Stimulated activated CD4-positive, alpha-beta T cell treated with anti-CD3 and anti-CD28 coated beads, Interleukin-15, amount 100 ng/mL, for 24 hours (primary cell): ENCODE results near the gene GPR68.
A peak's percentile ranks its signal among the peaks of the same experiment; 100 is the strongest.
"Not testable (repeated sequence)": the region's sequence is repeated elsewhere in the genome, so short reads cannot be mapped to it uniquely, and the experiment has no call there.

Experiments used
- DNase-seq: peaks from one replicate; pipeline ENCODE4 v3.0.0-alpha.2; 2020

The GPR68 gene

DNA sequence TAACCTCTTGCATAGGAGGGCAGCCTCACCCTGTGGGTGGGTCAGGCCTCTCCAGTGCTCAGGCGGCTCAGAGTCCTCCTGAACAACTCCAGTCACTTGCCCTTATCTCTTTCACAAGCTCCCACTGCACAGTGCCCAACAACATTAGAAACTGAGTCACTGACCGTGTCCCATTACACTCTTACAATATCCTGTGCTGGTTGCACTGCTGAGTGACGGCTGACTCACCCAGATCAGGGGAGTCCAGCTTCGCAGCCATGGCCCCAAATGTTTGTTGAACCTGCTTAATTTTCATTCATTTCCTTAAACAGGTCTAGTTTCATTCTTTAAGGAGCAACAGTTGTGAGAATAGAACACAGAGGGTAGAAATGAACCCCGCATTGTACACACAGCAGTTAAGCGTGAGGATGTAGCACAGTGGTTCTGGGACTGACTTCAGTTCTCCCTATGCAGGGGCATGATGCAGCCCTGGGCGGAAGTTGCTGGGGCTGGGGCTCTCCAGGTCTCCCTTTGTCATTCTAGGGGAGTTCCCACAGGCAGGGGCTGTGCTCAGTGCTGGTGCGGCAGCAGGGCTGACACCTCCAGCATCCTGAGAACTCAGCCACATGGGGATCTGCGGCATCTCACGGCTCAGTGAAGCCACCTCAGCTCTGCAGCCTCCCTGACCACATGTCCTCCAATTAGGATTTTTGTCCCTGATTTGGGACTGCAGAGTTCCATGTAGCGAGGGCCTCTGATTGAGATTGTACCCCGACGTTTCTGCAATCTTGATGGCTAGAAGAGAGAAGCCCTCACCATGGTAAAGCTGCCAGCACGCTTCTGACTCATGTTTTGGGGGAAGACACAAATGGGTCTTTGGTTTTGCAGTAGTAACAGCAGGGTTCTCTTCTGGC is 16.1 kb downstream of the GPR68 start:
- DNase-seq: peak; percentile 92

DNA sequence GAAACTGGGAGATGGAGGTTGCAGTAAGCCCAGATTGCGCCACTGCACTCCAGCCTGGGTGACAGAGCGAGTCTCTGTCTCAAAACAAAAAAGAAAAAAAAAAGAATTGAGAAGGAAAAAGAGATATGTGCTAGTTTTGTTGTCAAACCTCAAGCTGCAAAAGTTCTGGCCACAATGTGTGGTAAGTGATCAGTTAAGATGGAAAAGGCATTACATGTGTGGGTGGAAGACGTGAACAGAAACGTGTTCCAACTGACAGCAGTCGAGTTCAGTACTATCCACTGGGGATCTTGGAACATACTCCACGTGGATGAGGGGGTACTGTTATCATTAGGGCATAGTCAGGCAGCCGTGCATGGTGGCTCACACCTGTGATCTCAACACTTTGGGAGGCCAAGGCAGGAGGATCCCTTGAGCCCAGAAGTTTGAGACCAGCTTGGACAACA is 17.3 kb downstream of the GPR68 start:
- DNase-seq: peak; percentile 53

DNA sequence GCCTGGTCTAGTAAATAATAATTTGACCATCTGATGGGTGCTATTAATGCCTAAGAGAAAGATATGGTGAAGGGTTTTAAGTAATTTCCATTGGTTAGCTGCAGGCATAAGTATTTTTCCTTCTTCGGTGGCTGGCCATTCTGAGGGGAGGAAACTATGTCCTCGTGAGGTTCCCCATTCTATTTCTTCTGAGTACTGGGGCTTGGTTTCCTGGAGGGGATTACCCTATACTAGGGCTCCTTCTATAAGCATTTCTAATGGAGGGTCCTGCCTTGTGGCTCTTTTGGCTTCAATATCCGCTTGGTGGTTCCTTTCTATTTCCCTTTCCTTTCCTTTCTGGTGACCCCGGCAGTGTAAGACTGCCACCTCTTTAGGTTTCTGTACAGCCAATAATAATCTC is 18.1 kb downstream of the GPR68 start:
- not testable (repeated sequence) for DNase-seq

DNA sequence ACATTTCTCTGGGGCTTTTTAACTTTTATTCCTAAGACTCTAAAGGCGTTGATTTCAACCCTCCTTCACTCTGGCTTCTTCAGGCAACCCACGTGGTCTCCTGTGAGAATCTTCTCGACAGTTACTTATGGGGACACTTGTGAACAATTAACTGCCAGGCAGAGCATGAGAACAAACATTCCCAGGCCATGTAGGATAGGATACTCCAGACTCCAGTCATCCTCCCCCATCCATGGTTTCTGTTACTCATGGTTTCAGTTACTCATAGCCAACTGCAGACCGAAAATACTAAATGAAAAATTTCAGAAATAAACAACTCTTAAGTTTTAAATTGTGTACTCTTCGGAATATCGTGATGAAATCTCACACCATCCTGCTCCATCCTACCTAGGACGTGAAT is 19.5 kb downstream of the GPR68 start:
- no peak for DNase-seq

DNA sequence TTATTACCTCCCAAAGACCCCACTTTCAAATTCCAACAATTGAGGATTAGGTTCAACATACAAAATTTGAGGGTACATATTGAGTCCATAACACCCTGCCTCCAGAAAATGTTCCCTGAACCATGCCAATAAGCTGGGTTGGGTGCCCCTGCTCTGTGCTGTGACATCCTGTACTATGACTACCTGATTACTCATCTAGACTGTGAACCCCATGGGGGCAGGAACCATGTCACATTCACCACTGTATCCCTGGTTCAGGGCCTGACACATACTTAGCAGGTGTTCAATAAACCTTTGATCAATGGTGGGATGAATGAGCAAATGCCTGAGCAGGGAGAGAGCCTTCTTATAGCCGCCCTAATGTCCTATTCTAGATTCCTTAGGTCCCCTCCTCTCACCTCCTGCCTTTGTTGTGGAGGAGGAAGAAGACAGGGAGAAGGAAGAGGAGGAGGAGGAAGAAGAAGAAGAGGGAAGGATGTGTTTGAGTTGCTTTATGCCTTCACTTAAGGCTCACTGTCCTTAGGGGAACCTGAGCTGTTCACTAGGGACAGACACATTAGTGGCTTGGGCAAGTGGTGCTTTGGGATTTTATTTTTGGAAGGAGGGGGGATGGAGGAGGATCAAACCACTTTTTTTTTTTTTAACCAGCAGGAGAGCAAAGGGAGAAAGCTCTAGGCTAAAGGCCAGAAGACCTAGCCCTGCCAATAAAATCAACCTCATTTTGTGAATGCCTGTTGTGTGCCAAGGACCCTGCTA is 21.3 kb downstream of the GPR68 start:
- peak; percentile 64 for DNase-seq

DNA sequence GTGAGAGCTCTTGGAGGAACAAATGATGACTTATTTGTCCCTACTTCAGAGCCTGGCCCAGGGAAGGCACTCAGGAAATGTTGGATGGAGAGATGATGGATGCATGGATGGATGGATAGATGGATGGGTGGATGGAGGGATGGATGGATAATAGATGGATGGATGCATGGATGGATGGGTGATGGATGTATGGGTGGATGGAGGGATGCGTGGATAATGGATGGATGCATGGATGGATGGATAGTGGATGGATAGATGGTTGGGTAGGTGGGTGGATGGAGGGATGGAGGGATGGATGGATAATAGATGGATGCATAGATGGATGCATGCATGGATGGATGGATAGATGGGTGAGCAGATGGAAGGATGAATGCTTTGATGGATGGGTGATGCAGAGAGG is 23.2 kb downstream of the GPR68 start:
- no peak for DNase-seq

DNA sequence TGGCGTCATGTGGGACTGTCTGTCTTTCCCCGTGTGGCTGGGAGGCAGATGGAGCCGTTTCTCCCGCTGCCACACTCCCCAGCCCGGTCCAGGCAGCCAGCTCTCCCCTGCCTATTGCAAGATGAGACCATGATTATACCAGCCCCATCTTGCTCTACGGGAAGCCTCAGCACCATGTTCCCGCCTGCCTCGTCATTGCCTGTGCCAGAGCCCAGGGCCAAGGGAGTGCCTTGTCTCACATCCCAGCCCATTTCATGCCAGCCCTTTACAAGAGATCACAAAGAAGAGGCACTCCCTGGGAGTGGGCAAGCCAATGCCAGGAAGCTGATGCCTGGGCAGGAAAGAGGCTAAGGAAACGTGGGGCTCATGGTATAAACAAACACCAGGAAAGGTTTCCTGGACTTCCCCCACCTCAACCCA is 23.9 kb downstream of the GPR68 start:
- DNase-seq: no peak

DNA sequence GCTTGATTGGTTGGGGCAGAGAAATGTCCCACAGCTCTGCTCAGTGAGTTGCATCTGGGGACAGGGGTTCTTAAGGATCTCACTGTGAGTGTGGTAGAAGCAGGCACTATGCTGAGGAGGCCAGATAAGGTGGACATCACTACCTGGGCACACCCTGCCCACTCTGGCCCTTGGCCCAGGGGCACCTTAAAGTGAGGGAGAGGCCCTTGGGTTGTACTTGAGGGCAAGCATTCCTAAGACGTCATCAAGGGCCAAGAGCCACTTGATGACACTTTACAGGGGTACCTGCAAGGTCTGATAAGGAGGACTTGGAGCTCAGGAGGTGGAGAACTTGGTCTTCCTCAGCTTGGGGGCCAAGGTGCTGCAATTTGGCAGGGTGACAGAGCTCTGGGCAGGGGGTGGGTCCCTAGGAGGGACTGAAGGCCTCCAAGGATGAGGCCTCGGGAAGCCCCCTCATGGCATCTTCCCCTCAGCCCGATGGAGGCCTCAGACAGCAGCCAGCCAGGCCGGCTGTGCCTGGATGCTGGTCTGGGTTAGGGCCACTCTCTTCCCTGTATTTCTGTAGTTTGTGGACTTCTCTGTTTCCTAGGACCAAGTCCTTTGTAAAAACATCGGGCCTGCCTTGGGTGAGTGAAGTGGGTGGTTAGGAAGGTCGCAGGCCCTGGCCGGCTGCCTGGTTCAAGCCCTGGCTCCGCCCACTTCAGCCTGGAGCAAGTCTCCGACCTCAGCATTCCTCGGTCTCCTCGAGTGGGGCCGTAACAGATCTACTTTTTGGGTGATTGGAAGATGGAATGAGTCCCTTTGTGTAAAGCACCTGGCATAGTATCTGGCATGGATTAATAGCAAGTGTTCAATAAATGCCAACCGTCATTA is 24.8 kb downstream of the GPR68 start:
- DNase-seq: no peak

DNA sequence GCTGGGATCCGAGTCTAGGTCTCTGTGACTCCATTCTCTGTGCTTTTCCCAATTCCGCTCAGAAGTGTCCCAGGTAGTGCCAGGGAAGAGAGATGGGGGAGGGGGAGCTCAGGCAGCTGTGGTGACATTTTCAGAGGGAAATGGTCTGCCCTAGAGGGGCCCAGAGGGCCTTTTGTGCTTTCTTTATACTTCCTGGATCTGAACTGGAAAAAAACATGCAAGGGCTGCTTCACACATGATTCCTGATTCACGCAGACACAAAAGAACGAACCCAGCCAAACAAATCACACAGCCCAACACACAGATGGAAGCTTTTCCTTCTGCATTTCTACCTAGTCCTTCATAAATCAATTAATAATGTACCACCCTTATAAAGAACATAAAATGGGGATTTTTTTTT is 26.5 kb downstream of the GPR68 start:
- no peak for DNase-seq

DNA sequence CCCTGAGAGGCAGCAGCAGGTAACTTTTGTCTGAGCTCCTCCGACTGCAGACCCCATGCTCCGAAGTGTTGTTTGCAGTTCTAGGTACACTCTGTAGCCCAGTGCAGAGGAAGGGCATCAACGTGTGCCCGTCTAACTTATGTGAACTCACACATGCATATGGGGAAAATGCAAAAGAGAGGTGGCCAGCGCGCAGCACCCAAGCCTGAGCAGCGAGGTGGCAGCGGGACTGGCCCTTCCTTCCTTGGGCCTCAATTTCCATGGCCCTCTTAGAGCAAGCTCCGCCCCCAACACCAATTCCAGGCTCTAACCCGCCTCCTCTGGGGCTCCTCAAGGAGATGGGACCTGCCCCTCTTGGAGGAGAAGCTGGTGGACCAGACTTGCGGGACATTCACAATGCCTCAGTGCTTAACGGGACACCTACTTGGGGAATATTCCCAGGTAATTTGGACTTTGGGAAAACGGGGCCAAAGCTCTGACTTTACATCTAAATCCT is 27.7 kb downstream of the GPR68 start:
- DNase-seq: no peak

DNA sequence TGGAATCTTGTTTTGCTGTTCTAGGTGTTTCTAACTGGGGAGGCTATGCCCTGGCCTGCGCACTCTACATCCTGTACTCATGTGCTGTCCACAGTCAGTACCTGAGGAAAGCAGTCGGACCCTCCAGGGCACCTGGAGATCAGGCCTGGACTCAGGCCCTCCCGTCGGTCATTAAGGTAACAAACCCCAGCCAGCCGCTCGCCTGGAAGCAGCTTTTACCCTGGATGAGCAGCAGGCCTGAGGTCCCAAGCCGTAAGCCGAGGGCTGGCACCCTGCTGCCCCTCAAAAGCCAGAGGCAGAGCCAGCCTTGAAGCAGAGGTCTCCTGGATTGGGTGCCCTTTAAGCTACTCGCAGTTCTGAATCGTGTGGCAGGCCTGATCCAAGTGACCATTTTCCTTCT is 29.1 kb downstream of the GPR68 start:
- DNase-seq: no peak

DNA sequence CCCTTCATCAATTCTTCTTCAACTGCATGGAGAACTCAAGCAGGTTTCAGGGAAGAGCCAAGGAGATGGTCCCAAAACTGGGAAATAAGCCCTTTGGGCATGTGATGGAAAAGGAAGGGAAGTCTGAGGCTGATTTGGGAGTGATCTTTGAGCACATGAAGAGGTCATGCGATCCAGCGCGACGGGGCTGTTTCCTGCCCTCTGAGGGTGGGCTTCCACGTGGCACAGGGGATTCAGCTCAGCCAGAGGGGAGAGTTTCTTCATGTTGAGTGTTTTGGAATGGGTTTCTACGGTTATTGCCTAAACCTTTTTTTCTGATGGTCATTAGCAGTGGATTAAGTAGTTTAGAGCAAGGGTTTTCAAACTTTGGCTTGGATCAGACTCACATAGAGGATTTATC is 30.2 kb downstream of the GPR68 start:
- no peak for DNase-seq

DNA sequence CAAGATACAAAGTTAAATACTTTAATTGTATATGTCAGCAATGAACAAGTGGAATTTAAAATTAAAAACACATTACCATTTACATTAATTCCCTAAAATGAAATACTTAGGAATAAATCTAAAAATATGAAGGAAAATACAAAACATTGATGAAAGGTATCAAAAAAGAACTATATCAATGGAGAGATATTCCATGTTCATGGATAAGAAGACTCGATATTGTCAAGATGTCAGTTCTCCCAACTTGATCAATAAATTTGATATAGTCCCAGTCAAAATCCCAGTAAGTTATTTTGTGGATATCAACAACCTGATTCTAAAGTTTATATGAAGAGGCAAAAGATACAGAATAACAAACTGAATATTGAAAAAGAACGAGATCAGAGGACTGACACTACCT is 33.5 kb downstream of the GPR68 start:
- DNase-seq: no peak

DNA sequence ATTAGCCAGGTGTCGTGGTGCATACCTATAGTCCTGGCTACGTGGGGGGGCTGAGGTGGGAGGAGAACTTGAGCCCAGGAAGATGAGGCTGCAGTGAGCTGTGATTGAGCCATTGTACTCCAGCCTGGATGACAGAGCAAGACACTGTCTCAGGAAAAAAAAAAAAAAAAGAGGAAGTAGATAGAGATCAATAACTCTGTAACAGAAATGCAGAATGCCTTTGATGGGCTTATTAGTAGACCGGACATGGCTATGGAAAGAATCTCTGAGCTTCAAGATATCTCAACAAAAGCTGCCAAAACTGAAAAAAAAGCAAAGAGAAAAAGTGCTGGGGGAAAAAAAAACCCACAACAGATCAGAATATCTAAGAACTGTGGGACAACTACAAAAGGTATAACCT is 37.5 kb downstream of the GPR68 start:
- DNase-seq: no peak

DNA sequence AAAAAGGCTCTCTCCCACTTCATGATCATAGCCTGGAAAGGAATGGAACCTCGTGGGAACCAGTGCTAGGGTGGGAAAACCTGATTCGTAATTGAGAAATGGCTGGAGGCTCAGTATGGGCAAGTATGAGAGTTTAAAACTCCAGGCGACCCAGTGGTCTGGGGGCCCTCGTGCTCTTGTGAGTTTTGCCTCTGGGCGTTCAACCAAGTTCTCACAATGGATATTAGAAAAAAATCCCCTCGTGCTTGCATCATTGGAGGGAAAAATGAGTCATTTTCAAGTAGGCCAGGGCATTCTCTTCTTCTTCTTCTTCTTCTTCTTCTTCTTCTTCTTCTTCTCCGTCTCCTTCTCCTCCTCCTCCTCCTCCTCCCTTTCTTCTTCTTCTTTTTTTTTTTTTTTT is 39.0 kb downstream of the GPR68 start:
- no peak for DNase-seq

DNA sequence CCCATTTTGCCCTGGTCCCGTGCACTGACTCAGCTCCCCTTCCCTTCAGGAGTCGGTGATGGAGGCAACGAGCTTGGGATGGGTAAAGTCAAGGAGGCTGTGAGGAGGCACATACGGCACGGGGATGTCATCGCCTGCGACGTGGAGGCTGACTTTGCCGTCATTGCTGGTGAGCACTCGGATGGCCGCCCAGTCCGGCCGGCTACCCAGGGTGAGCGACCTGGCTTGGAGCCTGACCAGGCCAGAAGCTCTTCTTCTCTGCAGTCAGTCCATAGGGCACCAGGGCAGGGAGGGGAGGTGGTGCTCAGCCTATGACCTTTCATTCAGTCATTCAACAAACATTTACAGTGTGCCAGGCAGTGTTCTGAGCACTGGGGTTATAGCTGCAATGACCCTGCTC is 39.8 kb downstream of the GPR68 start:
- DNase-seq: no peak

DNA sequence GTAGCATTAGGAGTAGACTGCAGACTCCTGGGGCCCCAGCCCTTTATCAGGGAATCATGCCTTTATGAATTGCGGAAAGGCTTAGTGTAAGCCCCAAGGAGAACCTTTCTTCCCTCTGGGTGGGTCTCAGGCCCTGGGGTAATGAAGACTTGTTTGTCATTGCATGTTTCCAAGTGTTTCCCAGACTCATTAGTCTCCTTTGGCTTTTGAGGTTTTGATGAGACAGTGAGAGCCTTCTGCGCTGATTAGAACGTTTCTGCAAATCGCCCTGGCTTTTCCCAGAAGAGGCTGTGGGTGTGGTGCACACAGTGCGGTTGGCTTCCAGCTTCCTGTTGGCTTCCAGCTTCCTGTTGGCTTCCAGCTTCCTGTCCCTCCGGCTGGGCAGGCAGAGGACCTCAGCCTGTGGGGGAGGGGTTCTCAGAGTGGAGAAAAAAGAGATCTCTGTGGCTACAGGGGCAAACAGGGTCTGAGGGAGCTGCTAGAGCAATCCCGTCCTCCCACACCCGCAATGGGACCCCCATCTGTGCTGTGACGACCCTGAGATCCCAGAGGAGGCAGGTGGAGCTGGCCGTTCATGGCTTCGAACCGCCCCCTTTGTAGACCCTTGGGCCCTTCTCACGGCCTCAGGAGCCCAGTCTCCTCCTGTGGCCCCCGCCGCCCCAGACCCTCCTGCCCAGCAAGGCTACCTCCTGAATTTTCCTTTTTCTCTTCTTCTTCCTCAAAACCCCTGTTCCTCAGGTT is 42.1 kb downstream of the GPR68 start:
- DNase-seq: peak; percentile 21

DNA sequence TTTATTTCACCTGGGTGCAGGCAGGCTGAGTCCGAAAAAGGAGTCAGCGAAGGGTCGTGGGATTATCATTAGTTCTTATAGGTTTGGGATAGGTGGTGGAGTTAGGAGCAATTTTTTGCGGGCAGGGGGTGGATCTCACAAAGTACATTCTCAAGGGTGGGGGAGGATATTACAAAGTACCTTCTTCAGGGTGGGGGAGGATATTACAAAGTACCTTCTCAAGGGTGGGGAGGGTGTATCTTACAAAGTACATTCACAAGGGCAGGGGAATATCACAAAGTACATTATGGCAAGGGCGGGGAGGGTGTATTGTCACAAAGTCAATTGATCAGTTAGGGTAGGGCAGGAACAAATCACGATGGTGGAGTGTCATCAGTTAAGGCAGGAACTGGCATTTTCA is 43.7 kb downstream of the GPR68 start:
- DNase-seq: not testable (repeated sequence)

DNA sequence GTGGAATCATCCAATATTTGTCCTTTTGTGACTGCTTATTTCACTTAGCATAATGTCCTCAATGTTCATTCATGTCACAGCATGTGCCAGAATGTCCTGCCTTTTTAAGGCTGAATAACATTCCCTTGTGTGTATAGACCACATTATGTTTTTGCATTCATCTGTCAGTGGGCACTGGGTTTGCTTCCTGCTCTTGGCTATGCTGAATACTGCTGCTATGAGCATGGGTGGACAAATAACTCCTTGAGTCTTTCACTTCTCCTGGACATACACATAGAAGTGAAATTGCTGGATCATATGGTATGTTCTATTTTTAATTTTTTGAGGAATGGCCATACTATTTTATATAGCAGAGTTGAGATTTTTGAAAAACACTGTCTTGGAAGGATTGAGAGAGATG is 46.9 kb downstream of the GPR68 start:
- no peak for DNase-seq

DNA sequence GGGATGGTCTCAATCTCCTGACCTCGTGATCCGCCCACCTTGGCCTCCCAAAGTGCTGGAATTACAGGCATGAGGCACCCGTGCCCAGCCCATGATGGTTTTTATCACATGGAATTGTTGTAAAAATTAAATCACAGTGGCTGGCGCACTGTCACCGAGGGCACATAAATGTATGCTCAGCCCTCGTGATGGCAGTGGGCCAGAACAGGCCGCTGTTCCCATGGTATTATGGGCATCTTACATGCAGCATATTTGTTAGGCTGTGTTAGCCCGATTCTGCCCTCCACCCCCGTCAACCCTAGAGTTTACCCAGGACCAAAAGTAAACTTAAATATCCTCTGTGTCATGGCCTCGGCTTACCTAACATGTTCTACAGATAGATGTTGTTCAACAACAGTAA is 48.6 kb downstream of the GPR68 start:
- DNase-seq: no peak

DNA sequence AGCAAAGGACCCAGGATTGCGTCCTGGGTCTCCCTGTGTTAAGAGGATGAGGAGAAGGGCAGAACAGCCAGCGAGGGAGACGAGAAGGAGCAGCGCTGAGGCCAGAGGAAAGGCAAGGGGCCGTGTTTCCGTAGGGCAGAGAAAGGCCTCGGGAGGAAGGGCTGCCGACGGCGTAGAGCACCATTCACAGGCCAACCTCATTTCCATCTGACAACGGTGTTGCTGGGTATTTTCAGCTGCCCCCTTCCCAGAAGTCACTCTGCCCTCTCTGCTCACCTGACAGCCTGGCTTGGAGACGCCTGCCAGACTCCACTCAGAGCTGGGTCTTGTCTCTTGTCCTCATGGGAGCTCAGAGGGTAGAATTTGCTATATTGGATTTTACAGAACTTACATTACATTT is 51.4 kb downstream of the GPR68 start:
- no peak for DNase-seq

DNA sequence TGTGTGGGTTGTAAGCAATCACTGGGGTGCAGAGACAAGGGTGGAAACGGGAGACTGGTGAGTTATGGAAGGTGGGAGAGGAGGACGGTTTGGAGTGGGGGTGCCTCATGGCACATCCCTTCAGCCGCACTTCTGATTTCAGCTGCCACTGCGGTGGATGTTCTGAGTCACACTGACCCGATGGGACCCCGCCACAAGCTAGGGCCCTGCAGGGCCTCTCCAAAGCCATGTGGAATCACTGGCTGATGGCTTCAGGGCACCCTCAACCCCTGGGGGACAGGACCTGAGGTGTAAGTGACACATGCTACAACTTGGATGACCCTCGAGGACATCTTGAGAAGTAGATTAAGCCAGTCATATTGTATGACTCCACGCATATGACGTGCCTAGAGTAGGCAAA is 53.7 kb downstream of the GPR68 start:
- DNase-seq: no peak
